NT2/D1 (cell line): ENCODE measurements around the gene GTF2F2.

Experiments used
- SUZ12 ChIP-seq: IDR thresholded peaks from 2 replicates; pipeline ENCODE4 v1.6.1; 2011; ENCODE audit not compliant: insufficient read length, insufficient read depth; ENCODE audit errors: extremely low read depth
- YY1 ChIP-seq: IDR thresholded peaks from 2 replicates; pipeline ENCODE4 v1.6.1; 2011; ENCODE audit not compliant: insufficient read length, insufficient read depth
- ZNF274 ChIP-seq: IDR thresholded peaks from 2 replicates; pipeline ENCODE4 v1.6.1; 2011; ENCODE audit warnings: mild to moderate bottlenecking, low read depth, low read length

GRCh38 chr13:45178349-45179162, 58.2 kb downstream of the GTF2F2 start:
- no peak for TF ChIP-seq SUZ12
- no peak for TF ChIP-seq YY1
- no peak for TF ChIP-seq ZNF274
